Fibroblast of gingiva (primary cell): ENCODE results near the gene ABCA3.

Experiments
- DNase-seq: peaks from one replicate; pipeline ENCODE4 v3.0.0-alpha.2; 2011; ENCODE audit warnings: low read depth

ABCA3 gene

DNA sequence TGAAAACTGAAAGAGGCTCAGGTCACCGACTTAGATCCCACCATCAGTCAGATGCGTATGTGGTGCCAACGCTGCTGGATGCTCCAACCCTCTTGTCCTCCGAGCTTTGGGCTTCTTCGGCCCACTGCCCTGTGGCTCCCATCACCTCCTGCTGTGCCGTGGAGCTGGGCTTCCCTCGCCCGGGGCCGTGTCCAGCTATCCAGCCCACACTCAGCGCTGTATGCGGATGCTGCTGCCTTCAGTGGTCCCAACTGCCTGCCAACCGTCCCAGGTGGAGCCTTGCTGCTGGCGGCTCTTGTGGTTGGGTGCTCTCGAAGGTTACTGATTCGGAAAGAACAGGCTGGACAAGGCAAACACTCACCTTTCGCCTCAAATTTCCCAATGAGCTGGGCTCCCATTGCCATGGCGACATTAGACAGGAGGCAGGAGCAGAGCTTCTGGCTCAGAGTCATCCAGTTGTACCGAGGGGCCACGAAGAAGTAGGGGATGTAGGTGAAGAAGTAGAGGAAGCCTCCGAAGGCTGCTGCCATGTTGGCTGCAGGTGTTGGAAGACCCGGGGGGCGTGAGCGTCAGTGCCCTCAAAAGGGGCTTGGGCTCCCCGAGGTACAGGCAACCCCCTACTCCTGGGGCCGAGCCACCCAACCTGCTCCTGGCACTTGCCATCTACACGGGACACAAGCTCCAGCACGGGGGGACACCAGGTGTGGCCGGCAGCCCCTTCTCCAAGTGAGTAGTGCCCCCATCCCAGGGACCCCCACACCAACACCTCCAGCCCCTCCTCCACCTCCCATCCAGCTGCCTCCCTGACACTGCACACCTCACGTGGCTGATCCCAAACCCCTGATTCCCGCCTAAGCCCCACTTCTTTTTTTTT lies 32.2 kb downstream of the ABCA3 start:
- DNase-seq: no peak

DNA sequence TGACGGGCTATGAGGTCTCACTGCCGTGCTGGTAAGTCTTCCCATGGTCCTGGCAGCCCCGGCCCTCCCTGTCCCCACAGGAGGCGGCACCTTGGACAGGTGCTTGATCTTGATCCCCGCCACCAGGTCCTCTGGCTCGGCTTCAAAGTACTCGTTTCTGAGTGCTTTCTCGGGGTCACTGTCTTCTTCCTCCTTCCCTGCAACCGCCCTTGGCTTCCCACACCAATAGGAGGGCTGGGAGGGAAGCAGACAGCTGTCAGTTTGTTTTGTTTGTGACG lies 40.7 kb downstream of the ABCA3 start:
- DNase-seq: no peak

DNA sequence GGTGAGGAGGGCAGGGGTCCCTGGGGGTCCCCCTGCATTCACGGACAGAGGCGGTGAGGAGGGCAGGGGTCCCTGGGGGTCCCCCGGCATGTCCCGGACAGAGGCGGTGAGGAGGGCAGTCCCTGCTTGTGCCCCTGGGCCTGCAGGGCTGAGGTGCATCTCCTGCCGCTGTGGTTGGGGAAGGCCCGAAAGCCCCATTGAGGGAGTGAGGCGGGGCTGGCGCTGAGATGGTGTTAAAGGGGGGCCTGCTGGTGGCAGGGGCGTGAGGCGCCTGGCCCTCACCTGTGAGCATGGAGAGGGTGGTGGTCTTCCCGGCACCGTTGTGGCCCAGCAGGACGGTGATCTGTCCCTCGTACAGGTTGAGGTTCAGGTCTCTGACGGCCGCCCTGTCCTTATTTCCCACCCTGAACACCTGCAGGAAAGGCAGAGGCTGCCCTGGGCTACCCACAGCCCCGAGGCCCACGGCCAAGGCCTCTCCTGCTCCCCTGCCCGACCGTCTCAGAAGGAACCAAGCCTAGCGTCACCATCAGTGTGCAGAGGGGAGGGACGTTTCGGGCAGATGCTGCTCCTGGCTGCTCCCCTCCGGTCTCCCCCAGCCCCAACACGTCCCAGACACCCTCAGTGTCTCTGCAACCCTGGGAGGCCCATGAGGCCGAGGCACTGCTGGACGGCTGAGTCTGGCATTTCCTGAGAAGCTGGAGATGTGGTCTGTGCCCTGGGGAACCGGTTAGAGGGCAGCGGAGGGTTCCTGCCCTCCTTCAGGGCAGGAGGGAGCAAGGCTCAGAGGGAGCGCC lies 41.2 kb downstream of the ABCA3 start:
- no peak for DNase-seq

DNA sequence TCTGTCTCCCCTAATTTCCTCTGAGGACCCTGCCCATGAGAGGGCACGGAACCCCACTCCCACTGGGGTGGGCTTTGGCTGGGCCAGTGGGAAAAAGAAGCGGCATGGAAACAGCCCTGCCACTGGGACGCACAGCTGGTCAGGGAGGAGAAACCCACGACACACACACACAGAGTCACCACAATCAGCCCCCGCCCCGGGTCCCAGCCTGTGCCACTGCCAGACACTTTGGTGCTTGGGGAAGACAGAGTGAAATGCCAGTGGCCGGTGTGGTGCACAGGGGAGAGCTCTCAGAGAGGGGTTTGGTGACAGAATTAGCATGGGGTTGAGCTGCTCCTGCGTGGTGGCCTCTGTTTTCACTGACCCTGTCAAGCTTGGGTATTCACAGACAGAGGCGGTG lies 41.9 kb downstream of the ABCA3 start:
- DNase-seq: no peak

DNA sequence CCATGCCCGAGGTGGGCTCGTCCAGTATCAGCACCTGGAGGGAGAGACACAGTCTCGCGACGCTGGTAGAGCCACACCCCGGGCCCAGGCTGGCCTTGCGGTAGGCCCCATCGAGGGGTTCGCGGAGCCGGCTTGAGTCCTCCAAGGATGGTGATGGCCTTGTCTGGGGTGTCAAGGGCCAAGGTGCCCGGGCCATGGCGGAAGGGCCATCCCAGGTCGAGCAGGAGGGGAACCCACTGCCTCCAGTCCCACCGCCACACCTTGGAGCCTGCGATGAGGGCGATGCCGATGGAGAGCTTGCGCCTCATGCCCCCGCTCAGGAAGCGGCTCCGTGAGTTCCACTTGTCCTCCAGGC lies 43.0 kb downstream of the ABCA3 start:
- DNase-seq: no peak

DNA sequence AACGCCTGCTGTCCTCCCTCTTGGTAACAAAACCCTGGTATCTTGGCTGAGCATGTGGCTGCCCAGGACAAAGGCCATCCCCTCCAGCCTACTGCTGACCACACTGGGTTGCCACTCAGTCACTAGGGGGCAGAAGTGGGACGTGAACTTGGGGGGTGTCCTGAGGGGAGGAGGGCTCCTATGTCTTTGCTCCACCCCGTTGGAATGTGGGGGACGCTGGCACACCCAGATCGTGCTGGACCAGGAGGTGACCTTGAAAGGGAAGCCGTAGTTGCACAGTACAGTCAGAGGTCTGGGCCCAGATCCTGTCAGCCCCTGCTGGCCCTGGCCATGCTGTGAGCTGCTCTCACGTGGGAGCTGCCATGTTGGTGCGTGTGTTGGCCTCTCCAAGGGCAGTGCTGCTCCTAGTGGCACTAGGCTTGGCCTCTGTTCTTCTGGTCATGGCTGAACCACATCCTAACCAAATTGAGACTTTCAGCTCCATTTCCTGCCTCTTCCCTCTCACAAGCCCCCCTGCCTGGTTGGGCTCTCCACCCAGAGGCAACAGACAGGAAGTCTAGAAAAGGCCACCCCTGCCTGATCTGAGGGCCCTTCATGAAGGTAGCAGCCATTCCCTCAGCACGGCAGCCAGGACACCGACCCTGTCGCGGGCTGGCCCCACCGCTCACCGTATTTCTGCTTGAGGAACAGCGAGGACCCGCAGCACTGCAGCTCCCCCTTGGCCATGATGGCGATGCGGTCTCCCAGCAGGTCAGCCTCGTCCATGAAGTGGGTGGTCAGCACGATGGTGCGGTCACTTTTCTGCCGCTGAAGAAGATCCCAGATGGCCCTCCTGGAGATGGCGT lies 43.6 kb downstream of the ABCA3 start:
- no peak for DNase-seq

DNA sequence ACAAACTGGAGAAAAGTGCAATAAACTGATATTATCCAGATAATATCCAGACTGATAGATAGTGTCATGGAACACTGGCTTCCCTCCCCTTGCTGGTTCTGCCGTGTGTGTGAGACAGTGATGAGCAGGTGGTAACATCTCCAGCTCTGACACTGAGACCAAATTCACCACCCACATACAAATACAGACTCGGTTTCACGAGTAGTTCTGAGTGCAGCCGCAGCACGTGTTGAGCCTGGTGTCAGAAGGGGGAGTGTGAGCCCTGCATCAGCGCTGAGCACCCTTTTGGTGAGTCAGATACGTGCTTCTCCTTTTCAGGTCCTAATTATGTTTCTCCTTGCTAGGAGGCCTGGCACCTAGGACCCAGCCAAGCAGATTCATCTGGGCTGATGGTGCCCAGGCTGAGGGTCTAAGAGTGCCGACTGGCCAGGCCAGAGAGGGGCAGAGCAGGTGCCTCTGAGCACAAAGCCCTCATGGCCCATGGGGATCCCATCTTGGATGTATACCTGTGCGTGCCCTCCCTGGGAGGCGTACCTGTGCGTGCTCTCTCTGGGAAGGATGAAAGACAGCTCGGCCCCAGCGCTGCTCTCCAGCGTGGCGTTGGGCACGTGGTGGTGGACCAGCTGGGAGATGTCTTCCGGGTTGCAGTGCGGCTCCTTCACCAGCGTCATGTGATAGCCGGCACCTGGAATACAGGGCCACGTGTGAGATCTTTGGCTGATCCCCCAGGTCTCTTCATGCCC lies 45.3 kb downstream of the ABCA3 start:
- DNase-seq: no peak

DNA sequence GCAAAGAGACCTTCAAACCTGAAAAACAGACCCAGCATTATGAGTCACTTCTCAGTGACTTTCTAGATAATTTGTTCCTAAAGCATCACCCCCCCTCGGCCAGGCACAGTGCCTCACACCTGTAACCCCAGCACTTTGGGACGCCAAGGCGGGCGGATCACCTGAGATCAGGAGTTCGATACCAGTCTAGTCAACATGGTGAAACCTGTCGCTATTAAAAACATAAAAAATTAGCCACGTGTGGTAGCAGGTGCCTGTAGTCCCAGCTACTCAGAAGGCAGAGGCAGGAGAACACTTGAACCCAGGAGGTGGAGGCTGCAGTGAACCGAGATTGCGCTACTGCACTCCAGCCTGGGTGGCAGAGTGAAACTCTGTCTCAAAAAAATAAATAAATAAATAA lies 48.3 kb downstream of the ABCA3 start:
- DNase-seq: no peak

DNA sequence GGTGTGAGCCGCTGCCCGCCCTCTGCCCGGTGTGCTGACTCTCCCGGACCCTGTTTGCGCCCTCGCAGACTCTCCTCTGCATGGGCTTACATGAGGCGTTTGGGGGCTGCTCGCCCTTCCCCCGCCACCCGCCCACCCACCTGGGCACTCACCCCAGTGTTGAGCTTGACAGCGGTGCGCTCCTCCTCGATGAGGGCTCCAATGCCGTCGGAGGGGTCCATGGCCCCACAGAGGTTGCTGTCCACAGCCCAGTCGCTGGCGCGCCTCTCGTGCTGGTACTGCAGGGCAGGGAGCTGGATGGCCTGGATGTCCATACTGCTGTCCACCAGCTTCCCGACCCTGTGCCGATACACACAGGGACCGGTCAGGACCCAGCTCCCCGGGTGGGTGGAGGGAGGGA lies 51.2 kb downstream of the ABCA3 start:
- no peak for DNase-seq

DNA sequence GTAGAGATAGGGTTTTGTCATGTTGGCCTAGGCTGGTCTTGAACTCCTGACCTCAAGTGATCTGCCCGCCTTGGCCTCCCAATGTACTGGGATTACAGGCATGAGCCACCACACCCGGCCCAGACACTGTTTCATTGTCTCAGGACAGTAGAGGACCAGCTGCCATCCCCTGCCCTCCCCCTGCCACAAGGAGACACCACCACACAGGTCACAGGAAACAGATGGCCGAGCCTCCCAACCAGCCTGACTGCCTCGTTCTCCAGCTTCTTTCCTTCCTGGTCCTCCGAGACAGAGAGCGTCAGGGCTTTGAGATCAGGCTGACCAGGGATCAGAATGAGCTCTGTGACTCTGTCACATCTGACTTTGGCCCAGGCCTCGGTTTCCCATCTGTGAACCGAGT lies 51.8 kb downstream of the ABCA3 start:
- DNase-seq: no peak

DNA sequence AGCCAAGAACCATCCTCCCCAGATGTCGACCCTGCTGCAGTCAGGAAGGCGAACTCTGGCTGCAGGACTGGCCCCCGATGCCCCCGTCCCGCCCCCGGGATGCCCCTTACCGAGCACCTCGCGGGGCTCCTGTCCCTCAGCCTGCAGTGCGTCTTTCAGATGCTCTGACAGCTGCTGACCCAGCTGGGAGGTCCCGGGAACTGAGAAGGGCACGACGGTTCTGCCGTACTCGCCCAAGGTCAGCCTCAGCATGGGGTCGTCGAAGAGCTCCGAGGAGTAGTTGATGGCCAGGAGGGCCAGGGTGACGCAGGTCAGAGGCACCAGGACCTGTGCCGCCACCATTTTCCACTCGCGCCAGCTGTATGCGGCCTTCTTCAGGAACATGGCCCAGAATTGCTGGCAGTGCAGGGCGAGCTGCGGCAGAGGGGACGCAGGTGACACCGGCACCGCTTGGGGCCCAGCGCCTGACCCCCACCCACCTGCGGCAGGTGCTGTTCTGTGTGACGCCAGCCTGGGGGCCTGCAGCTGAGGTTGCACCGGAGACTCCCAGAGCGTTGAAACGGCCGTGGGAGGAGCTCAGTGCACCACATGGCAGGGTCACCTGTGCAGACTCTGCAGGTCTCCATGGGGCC lies 52.5 kb downstream of the ABCA3 start:
- DNase-seq: no peak

DNA sequence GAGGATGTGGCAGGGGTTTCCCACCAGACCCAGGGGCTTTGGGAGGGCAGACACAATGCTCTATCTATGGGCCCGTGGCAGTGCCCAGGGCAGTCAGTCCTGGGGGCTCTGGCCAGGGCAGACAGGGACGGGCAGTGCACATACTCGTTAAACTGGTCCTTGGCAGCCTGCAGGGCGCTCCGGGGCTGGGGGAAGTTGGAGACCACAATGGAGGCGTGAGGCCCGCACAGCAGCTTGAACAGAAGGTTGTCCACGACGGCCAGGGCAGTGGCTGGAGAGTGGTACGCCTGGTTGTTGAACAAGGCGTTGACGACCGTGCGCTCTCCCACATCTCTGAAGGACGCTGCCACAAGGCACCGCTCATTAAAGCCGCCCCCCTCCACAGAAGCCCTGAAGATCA lies 54.0 kb downstream of the ABCA3 start:
- DNase-seq: no peak

DNA sequence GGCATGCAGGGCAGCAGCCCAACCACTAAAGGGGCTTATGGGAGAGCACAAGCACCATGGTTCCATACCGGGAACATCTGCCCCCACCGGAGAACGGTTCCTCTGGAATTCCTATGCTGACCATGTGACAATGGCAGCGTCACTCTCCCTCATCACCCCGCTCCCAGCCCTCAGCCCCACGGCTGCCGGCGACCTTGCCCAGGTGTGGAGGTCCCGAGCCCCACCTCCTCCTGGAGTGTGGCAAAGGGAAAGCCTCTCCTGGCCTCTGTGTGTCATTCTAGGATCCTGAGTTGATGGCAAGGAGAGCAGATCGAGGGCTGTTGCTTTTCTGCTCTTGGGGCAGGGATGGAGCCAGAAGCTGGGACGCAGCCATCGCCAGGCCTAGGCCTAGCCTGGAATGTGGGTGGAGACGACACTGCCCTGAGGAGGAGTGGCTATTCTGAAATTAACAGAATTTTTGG lies 54.8 kb downstream of the ABCA3 start:
- DNase-seq: no peak

DNA sequence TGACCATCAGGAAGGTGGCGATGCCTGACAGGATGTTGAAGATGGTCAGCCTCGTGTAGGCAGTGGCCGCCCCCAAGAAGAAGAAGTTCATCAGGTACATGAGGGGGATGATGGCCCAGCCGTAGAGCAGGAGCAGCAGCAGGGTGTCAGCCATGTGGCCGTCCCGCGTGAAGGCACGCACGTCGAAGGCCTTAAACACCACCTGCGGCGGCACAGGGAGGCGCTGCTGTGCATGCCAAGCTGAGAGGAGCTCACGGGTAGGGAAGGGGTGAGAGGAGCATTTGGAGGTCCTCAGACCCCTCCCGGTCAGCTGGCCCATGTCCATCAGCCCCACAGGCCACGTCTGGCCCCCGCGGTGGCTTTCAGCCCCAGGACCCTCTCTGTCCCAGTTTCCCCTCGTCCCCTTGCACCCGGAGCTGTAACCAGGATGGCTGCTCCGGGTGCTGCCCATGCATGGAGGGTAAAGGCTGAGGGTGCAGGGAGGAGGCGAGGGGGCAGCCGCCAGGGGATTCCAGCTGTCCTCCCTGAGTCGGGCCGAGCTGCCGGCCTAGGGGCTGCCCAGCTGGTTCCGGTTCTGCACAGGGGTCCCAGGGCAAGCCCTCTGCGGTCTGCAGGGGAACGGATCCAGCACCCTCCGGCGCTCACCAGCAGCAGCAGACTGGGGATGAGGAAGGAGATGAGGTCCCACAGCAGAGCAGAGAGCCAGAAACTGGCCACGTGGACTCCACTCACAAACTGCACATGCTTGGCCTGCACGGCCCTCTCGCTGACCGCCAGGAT lies 55.5 kb downstream of the ABCA3 start:
- DNase-seq: no peak

DNA sequence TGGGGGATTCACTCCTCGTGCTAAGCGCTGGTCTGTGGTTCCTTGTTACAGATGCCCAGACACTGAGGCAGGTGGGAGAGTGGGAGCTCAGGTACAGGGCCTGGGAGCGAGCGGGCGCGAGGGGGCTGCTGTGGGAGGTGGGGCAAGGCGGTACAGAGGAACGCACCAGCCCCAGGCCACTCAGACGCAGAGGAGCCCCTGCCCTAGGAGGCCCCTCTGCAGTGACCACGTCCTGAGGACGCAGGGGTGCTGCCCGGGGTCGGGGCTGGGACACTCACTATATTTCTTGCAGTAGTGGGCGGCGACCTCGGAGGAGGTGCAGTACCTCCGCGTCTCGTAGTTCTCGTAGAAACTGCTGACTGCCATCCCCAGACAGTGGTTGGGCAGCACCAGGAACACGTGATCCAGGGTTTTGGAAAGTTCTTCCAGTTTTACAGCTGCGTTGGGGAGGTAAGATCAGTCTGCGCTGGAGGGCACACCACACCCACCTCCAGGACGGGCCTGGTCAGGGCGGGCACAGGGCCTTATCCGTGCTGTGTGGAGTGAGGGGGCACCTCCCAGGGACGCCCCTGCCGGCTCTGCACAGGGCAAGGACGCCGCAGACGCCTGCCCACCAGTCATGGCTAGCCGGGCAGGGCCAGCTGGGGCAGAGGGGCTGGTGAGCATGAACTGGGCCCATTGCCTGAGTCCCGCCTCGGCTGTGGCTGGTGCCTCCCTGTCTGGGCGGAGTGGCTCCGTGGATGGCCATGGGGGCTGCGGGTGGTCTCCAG lies 56.3 kb downstream of the ABCA3 start:
- no peak for DNase-seq

DNA sequence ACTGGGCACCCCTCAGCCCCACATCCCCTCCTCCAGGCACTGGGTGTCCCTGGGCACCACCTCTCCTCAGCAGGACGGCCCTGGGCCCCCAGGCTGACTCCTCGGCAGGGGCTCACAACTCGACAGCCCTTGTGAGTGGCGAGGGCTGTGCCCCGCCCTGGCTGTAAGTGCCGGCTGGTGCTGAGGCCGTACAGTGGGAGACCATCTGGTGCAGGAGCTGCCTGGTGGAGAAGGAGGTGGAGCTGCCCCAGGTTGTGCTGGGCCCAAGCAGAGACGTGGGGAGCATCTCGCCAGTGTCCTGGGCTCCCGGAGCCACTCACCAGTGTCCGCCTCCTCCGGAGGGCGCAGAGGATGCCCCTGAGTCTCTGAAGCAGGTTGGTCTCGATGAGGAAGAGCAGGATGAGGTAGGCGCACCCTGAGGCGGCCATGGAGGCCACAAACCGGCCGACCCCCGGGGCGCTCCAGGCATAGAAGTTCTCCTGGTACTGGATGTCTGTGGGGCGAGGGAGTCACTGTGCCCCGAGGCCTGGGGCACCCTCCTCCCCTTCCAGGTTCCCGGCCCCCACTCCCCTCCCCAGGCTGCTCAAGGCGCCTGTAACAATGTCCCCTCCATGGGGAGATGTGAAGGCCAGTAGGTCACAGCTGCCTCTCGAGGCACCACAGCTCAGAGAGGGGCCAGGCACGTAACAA lies 57.5 kb downstream of the ABCA3 start:
- no peak for DNase-seq

DNA sequence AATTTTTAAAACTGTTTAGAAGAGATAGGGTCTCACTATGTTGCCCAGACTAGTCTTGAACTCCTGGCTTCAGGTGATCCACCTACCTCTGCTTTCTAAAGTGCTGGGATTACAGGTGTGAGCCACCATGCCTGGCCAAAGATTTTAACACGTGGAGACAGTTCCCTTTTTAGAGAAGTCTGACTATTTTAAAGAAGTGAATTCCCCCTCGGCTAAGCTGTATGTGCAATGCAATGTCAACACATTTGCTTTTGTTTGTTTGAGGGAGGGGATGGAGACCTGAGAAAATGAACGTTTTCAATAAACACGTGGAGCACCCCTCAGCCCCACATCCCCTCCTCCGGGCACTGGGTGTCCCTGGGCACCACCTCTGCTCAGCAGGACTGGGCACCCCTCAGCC lies 58.3 kb downstream of the ABCA3 start:
- DNase-seq: no peak

DNA sequence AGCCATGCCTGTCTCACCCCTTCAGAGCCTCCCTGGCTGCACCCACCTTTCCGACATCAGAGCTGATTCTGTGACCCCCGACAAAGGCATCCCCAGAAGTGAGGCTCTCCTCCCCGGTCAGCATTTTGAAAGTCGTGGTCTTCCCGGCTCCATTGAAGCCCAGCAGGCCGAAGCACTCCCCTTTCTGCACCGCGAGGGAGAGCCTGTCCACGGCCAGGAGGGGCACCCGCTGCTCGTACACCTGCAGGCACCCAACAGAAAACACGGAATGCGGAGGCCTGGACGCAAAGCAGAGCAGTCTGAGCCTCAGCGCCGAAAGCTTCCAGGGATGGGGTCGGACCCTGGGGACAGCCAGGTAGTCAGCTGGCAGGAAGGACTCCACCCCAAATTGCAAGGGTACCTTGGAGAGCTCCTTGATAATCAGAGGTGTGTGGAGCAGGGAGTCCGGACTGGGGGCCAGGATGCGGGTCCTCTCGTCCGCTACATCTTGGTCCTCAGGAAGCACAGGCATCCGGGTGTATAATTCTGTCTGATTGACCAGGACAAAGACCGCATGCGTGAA lies 59.5 kb downstream of the ABCA3 start:
- DNase-seq: no peak

DNA sequence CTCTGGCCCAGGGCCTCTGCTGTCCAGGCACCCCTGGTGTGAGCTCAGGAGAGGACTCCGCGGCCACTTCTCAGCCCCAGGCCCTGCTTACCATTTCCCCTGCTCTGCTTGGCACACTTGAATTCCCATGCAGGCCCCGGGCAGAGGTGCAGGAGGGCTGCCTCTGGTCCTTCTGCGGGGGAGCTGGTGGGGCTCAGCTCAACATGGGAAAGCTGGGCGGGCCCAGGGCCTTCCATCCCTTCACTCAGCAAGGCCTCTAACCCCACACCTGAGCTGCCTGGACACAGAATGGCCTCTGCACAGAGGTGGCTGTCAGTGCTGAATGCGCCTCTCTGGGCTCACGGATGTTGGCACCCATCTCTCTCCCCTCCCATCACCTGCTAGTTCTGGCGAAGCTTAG lies 60.1 kb downstream of the ABCA3 start:
- no peak for DNase-seq
